GM23248 (cell line): ENCODE data around the gene SYP. TPM values are rescaled to one million over a fixed set of nuclear protein-coding genes. Genes with fewer than 3 reads are reported as not detected.

Source experiments
- DNase-seq: peaks from one replicate; pipeline ENCODE4 v3.0.0-alpha.2; 2015
- H2AFZ ChIP-seq: fragments of 200-600 bp; sonication (generic); 2 replicates; pipeline ENCODE4 v1.6.1; 2016; ENCODE audit warnings: antibody characterized with exemption
- H3F3A ChIP-seq: fragments of 200-600 bp; sonication (generic); 2 replicates; pipeline ENCODE4 v1.6.1; 2016; ENCODE audit warnings: mild to moderate bottlenecking, antibody characterized with exemption, mixed run types; ENCODE audit not compliant: insufficient read depth
- H3K27ac ChIP-seq: fragments of 200-600 bp; sonication (generic); 2 replicates; pipeline ENCODE4 v1.5.1; 2016; ENCODE audit warnings: mild to moderate bottlenecking
- H3K27me3 ChIP-seq: fragments of 200-600 bp; sonication (generic); replicated peaks from 2 replicates; pipeline ENCODE4 v1.6.1; 2016; ENCODE audit warnings: mild to moderate bottlenecking; ENCODE audit not compliant: insufficient read depth
- H3K36me3 ChIP-seq: fragments of 200-600 bp; sonication (generic); 2 replicates; pipeline ENCODE4 v1.6.1; 2016; ENCODE audit warnings: low read depth, mild to moderate bottlenecking
- H3K4me1 ChIP-seq: fragments of 200-600 bp; sonication (generic); 2 replicates; pipeline ENCODE4 v1.6.1; 2016; ENCODE audit warnings: mild to moderate bottlenecking; ENCODE audit not compliant: insufficient read depth
- H3K4me2 ChIP-seq: fragments of 200-600 bp; sonication (generic); one replicate; pipeline ENCODE4 v1.6.1; 2016; ENCODE audit warnings: mild to moderate bottlenecking; ENCODE audit not compliant: unreplicated experiment
- H3K4me3 ChIP-seq: fragments of 200-600 bp; sonication (generic); 2 replicates; pipeline ENCODE4 v1.5.1; 2016; ENCODE audit warnings: mild to moderate bottlenecking
- H3K79me2 ChIP-seq: fragments of 200-600 bp; sonication (generic); 2 replicates; pipeline ENCODE4 v1.6.1; 2016; ENCODE audit warnings: mild to moderate bottlenecking; ENCODE audit not compliant: insufficient read depth
- H3K9ac ChIP-seq: fragments of 200-600 bp; sonication (generic); 2 replicates; pipeline ENCODE4 v1.6.1; 2016; ENCODE audit warnings: mild to moderate bottlenecking
- H3K9me2 ChIP-seq: fragments of 200-600 bp; sonication (generic); 2 replicates; pipeline ENCODE4 v1.6.1; 2016; ENCODE audit warnings: mixed run types, mild to moderate bottlenecking, moderate library complexity; ENCODE audit not compliant: insufficient read depth
- H3K9me3 ChIP-seq: fragments of 200-600 bp; sonication (generic); one replicate; pipeline ENCODE4 v1.6.1; 2017; ENCODE audit warnings: low read depth
- H4K20me1 ChIP-seq: fragments of 200-600 bp; sonication (generic); 2 replicates; pipeline ENCODE4 v1.6.0; 2016; ENCODE audit not compliant: insufficient read depth
- EZH2 ChIP-seq: fragments of 200-600 bp; sonication (generic); IDR thresholded peaks from 2 replicates; pipeline ENCODE4 v1.6.1; 2018; ENCODE audit warnings: antibody characterized with exemption, mild to moderate bottlenecking; ENCODE audit not compliant: insufficient read depth, poor library complexity, severe bottlenecking
- EZH2phosphoT487 ChIP-seq: fragments of 200-600 bp; sonication (generic); IDR thresholded peaks from 2 replicates; pipeline ENCODE4 v1.6.1; 2018; ENCODE audit warnings: antibody characterized with exemption, moderate library complexity, mild to moderate bottlenecking, low read depth; ENCODE audit not compliant: insufficient read depth
- WGBS, 2 experiments: methylation state at CpG; one replicate each; pipeline ENCODE4 v1.1.6; 2015 to 2017; ENCODE audit warnings: low lambda C conversion rate in 2 of 2, low coverage in 1 of 2; ENCODE audit errors: missing lambda C conversion rate in 2 of 2; 5-methylcytosine and 5-hydroxymethylcytosine counted together
- in situ Hi-C: fragments of 300-500 bp; cut with MboI; formaldehyde crosslinking; loops from 2 replicates; pipeline ENCODE4 v1.15.0; 2020
- polyA plus RNA-seq: library from polyadenylated mRNA; unstranded; fragments of >200 nt; fragmentation: Nextera tagmentation; extraction: Ambion mirVana; gene quantifications from 2 replicates; pipeline ENCODE4 v1.2.1, GENCODE V29; 2016
- total RNA-seq: library from RNA; depleted of rRNA; stranded (reverse); fragments of >200 nt; shearing (Covaris generic); gene quantifications from 2 replicates; pipeline ENCODE4 v1.2.3, GENCODE V29; 2014

Gene SYP
- total and polyA plus RNA-seq, 2 experiments from 2014 or later = 0.23 to 0.54 TPM

- Histone ChIP-seq H3K9me2 (no peaks in the 10 kb centered on the region), H3K27me3 (no peaks in the 10 kb centered on the region), H3K9me3 (no peaks in the 10 kb centered on the region), H3K4me2 (no peak overlapping the region), H3K36me3 (no peaks in the 10 kb centered on the region), H4K20me1 (no peaks in the 10 kb centered on the region), H3K9ac (no peak overlapping the region), H2AFZ (no peak overlapping the region), H3K4me1 (no peaks in the 10 kb centered on the region), H3K27ac (no peak overlapping the region), H3K79me2 (0 out of 2 replicates have a peak, but pooled peaks cover 5% of the 10 kb centered on the region), H3F3A (no peaks in the 10 kb centered on the region), H3K4me3 (no peak overlapping the region)
- 75 to 82% methylated on average over 2 to 7 of the region's 7 CpGs for WGBS, 2 experiments
- DNase-seq = no peak
- in situ Hi-C loops = no loop called here
- no peak for TF ChIP-seq EZH2
- no peak for TF ChIP-seq EZH2phosphoT487
These were observed 38.7 kb upstream of the SYP start for GRCh38 chrX:49238735-49239134.

GRCh38 chrX:49237060-49237459 lies 37.1 kb upstream of the SYP start:
- 92 to 95% methylated on average over 6 to 9 of the region's 9 CpGs for WGBS, 2 experiments
- no peak for TF ChIP-seq EZH2phosphoT487
- TF ChIP-seq EZH2 = no peak
- no peak for DNase-seq
- H3K4me3 ChIP-seq = no peak overlapping the region
- in situ Hi-C loops = no loop called here
- no peaks in the 10 kb centered on the region for H4K20me1 ChIP-seq
- no peaks in the 10 kb centered on the region for H3K9me3 ChIP-seq
- no peaks in the 10 kb centered on the region for H3K36me3 ChIP-seq
- H2AFZ ChIP-seq = no peak overlapping the region
- 0 out of 2 replicates have a peak, but pooled peaks cover 5% of the 10 kb centered on the region for H3K79me2 ChIP-seq
- no peak overlapping the region for H3K4me2 ChIP-seq
- H3K9ac ChIP-seq = no peak overlapping the region
- H3K27ac ChIP-seq = no peak overlapping the region
- no peaks in the 10 kb centered on the region for H3K4me1 ChIP-seq
- no peaks in the 10 kb centered on the region for H3F3A ChIP-seq
- no peaks in the 10 kb centered on the region for H3K9me2 ChIP-seq
- H3K27me3 ChIP-seq = no peaks in the 10 kb centered on the region

GRCh38 chrX:49233887-49234555 lies 34.0 kb upstream of the SYP start:
- Histone ChIP-seq H2AFZ (peak overlapping the region; percentile 71), H3F3A (no peaks in the 10 kb centered on the region), H3K36me3 (no peaks in the 10 kb centered on the region), H4K20me1 (no peaks in the 10 kb centered on the region), H3K4me1 (no peaks in the 10 kb centered on the region), H3K27ac (no peak overlapping the region), H3K27me3 (no peaks in the 10 kb centered on the region), H3K4me2 (no peak overlapping the region), H3K9me3 (no peaks in the 10 kb centered on the region), H3K79me2 (0 out of 2 replicates have a peak, but pooled peaks cover 5% of the 10 kb centered on the region), H3K4me3 (0 out of 2 replicates have a peak overlapping the region, but pooled peaks have one; percentile 26), H3K9ac (no peak overlapping the region), H3K9me2 (no peaks in the 10 kb centered on the region)
- peak; percentile 12 for DNase-seq
- in situ Hi-C loops = no loop called here
- TF ChIP-seq EZH2 (no peak), EZH2phosphoT487 (no peak)
- 5 to 34% methylated on average over 29 of the region's 56 CpGs for WGBS, 2 experiments

- H3K4me2 ChIP-seq = no peak within 1 kb of the TSS
- H3K9me3 ChIP-seq = no peaks in the 10 kb centered on the region
- peak within 1 kb of the TSS; percentile 71 for H2AFZ ChIP-seq
- no peak within 1 kb of the TSS for H3K27ac ChIP-seq
- DNase-seq = no peak
- H3K27me3 ChIP-seq = no peaks in the 10 kb centered on the region
- H3K79me2 ChIP-seq = 0 out of 2 replicates have a peak, but pooled peaks cover 5% of the 10 kb centered on the region
- H3K4me1 ChIP-seq = no peaks in the 10 kb centered on the region
- H4K20me1 ChIP-seq = no peaks in the 10 kb centered on the region
- in situ Hi-C loops = no loop called here
- 0 out of 2 replicates have a peak within 1 kb of the TSS, but pooled peaks have one; percentile 26 for H3K4me3 ChIP-seq
- H3K9ac ChIP-seq = no peak within 1 kb of the TSS
- 96 to 99% methylated on average over 7 to 9 of the region's 9 CpGs for WGBS, 2 experiments
- H3K36me3 ChIP-seq = no peaks in the 10 kb centered on the region
- TF ChIP-seq EZH2phosphoT487 (no peak), EZH2 (no peak)
- H3K9me2 ChIP-seq = no peaks in the 10 kb centered on the region
- no peaks in the 10 kb centered on the region for H3F3A ChIP-seq
These were observed 33.2 kb upstream of the SYP start, which contains the start of gene CACNA1F for GRCh38 chrX:49233176-49233575. TSS of gene CACNA1F (minus strand) at chrX:49233340. CDS start at chrX:49233309, 31 bp downstream.
